Measurements from ENCODE around the gene B3GALT5. TPM values are rescaled to one million over a fixed set of nuclear protein-coding genes. Genes with fewer than 3 reads are reported as not detected.
"Not testable (repeated sequence)": the region's sequence is repeated elsewhere in the genome, so short reads cannot be mapped to it uniquely, and the experiment has no call there.

The B3GALT5 gene
- total and polyA plus RNA-seq, 7 donors = 0.36 to 33.7 (median 1.4) TPM

- TF ChIP-seq POLR2A (IDR thresholded peaks at IDR 0.05) = no peak
- TF ChIP-seq CTCF (IDR thresholded peaks at IDR 0.05) = no peak
- TF ChIP-seq POLR2AphosphoS5 (IDR thresholded peaks at IDR 0.05) = no peak
- TF ChIP-seq EP300 (IDR thresholded peaks at IDR 0.05) = no peak
- intact Hi-C loops (cut with DNase I) = loop anchor here (10.0 kb wide), 1 partner anchor 190 kb away; no protein-coding TSS in a partner anchor
- DNase-seq = no peak
- H3K4me1 ChIP-seq = peaks cover 0 to 5% (median 0%) of the 10 kb centered on the region in 4 donors
- no peaks in the 10 kb centered on the region for H3K27me3 ChIP-seq
- H3K27ac ChIP-seq = no peak overlapping the region
- H3K36me3 ChIP-seq = no peaks in the 10 kb centered on the region
- 65 to 82% methylated on average over 1 of the region's 1 CpG for WGBS, 2 donors
- no peak overlapping the region for H3K4me3 ChIP-seq
- no peaks in the 10 kb centered on the region for H3K9me3 ChIP-seq
Measured at GRCh38 chr21:39685236-39685635, 72.5 kb downstream of the B3GALT5 start.

- H3K27me3 ChIP-seq = no peaks in the 10 kb centered on the region
- DNase-seq = no peak
- intact Hi-C loops (cut with DNase I) = loop anchor here (10.0 kb wide), 1 partner anchor 189 kb away; no protein-coding TSS in a partner anchor
- H3K36me3 ChIP-seq = no peaks in the 10 kb centered on the region
- no peak overlapping the region for H3K4me3 ChIP-seq
- TF ChIP-seq POLR2A (IDR thresholded peaks at IDR 0.05) = no peak
- no peak for TF ChIP-seq EP300 (IDR thresholded peaks at IDR 0.05)
- TF ChIP-seq POLR2AphosphoS5 (IDR thresholded peaks at IDR 0.05) = no peak
- no peak for TF ChIP-seq CTCF (IDR thresholded peaks at IDR 0.05)
- peaks cover 0 to 5% (median 0%) of the 10 kb centered on the region in 4 donors for H3K4me1 ChIP-seq
- 92 to 93% methylated on average over 5 of the region's 5 CpGs for WGBS, 2 donors
- H3K9me3 ChIP-seq = no peaks in the 10 kb centered on the region
- no peak overlapping the region for H3K27ac ChIP-seq
Measured at GRCh38 chr21:39685991-39686390, 73.3 kb downstream of the B3GALT5 start.

- Histone ChIP-seq H3K27ac (no peak overlapping the region), H3K27me3 (no peaks in the 10 kb centered on the region), H3K4me1 (peaks cover 0 to 5% (median 0%) of the 10 kb centered on the region in 4 donors), H3K9me3 (no peaks in the 10 kb centered on the region), H3K4me3 (no peak overlapping the region), H3K36me3 (no peaks in the 10 kb centered on the region)
- DNase-seq = no peak
- TF ChIP-seq EP300 (IDR thresholded peaks at IDR 0.05) (no peak), CTCF (IDR thresholded peaks at IDR 0.05) (no peak), POLR2AphosphoS5 (IDR thresholded peaks at IDR 0.05) (no peak), POLR2A (IDR thresholded peaks at IDR 0.05) (no peak)
- 20 to 68% methylated on average over 15 of the region's 15 CpGs for WGBS, 2 donors
- intact Hi-C loops (cut with DNase I) = loop anchor here (10.0 kb wide), 1 partner anchor 188 kb away; no protein-coding TSS in a partner anchor
Measured at GRCh38 chr21:39686646-39687468, 74.1 kb downstream of the B3GALT5 start.

GRCh38 chr21:39688010-39688409 is 75.3 kb downstream of the B3GALT5 start:
- H3K36me3 ChIP-seq = no peaks in the 10 kb centered on the region
- intact Hi-C loops (cut with DNase I) = loop anchor here (10.0 kb wide), 1 partner anchor 187 kb away; no protein-coding TSS in a partner anchor
- H3K27ac ChIP-seq = no peak overlapping the region
- H3K4me1 ChIP-seq = peaks cover 0 to 5% (median 0%) of the 10 kb centered on the region in 4 donors
- TF ChIP-seq EP300 (IDR thresholded peaks at IDR 0.05) = no peak
- no peak for TF ChIP-seq POLR2A (IDR thresholded peaks at IDR 0.05)
- TF ChIP-seq POLR2AphosphoS5 (IDR thresholded peaks at IDR 0.05) = no peak
- TF ChIP-seq CTCF (IDR thresholded peaks at IDR 0.05) = no peak
- H3K27me3 ChIP-seq = no peaks in the 10 kb centered on the region
- 23 to 53% methylated on average over 1 of the region's 1 CpG for WGBS, 2 donors
- H3K9me3 ChIP-seq = no peaks in the 10 kb centered on the region
- no peak overlapping the region for H3K4me3 ChIP-seq
- no peak for DNase-seq

GRCh38 chr21:39689860-39690259 is 77.1 kb downstream of the B3GALT5 start:
- H3K4me1 ChIP-seq, H3K27me3 ChIP-seq, H3K36me3 ChIP-seq, H3K27ac ChIP-seq, DNase-seq, H3K4me3 ChIP-seq, H3K9me3 ChIP-seq: not testable (repeated sequence)
- WGBS, 2 donors = 91 to 92% methylated on average over 1 of the region's 1 CpG
- intact Hi-C loops (cut with DNase I) = loop anchor here (10.0 kb wide), 1 partner anchor 185 kb away; no protein-coding TSS in a partner anchor
